HAP-1 (cell line): ENCODE data around the gene SPARC.
"Not testable (repeated sequence)": the region's sequence is repeated elsewhere in the genome, so short reads cannot be mapped to it uniquely, and the experiment has no call there.

Source experiments
- DNase-seq, 2 experiments: peaks; one replicate each; pipeline ENCODE4 v3.0.0-alpha.2; 2016 to 2020; ENCODE audit warnings: low spot score in 2 of 2
- H3K27me3 ChIP-seq: fragments of 250-450 bp; sonication (Bioruptor Pico); 2 replicates; pipeline ENCODE4 v1.5.1; 2020; ENCODE audit warnings: low read depth, mild to moderate bottlenecking, moderate library complexity
- H3K36me3 ChIP-seq: fragments of 250-450 bp; sonication (Bioruptor Pico); replicated peaks from 2 replicates; pipeline ENCODE4 v1.5.1; 2020; ENCODE audit warnings: mild to moderate bottlenecking
- H3K4me1 ChIP-seq: fragments of 250-450 bp; sonication (Bioruptor Pico); 2 replicates; pipeline ENCODE4 v1.5.1; 2020; ENCODE audit warnings: mild to moderate bottlenecking
- H3K4me3 ChIP-seq: fragments of 250-450 bp; sonication (Bioruptor Pico); 2 replicates; pipeline ENCODE4 v1.5.1; 2020; ENCODE audit warnings: mild to moderate bottlenecking, moderate library complexity
- H3K9me3 ChIP-seq: fragments of 250-450 bp; sonication (Bioruptor Pico); 2 replicates; pipeline ENCODE4 v1.5.1; 2020; ENCODE audit warnings: mild to moderate bottlenecking, moderate library complexity
- in situ Hi-C: fragments of 300-500 bp; cut with MboI; formaldehyde crosslinking; loops from 3 replicates; pipeline ENCODE4 v1.14.3; 2020; ENCODE audit warnings: low sequenced_read_pairs, inconsistent platforms, mixed read lengths

Gene SPARC

GRCh38 chr5:151695464-151695863 is 8.7 kb upstream of the SPARC start:
- Histone ChIP-seq H3K4me1 (no peaks in the 10 kb centered on the region), H3K9me3 (no peaks in the 10 kb centered on the region), H3K36me3 (no peaks in the 10 kb centered on the region), H3K4me3 (no peak overlapping the region), H3K27me3 (no peaks in the 10 kb centered on the region)
- DNase-seq: no peak
- in situ Hi-C loops: no loop called here

GRCh38 chr5:151694035-151694485 is 7.3 kb upstream of the SPARC start:
- in situ Hi-C loops: no loop called here
- H3K9me3 ChIP-seq: no peaks in the 10 kb centered on the region
- no peak overlapping the region for H3K4me3 ChIP-seq
- DNase-seq: peak in 1 of 2 experiments; percentile 38
- H3K27me3 ChIP-seq: no peaks in the 10 kb centered on the region
- no peaks in the 10 kb centered on the region for H3K36me3 ChIP-seq
- no peaks in the 10 kb centered on the region for H3K4me1 ChIP-seq

- no peaks in the 10 kb centered on the region for H3K27me3 ChIP-seq
- H3K4me3 ChIP-seq: no peak overlapping the region
- peaks cover 4% of the 10 kb centered on the region; the same call in 1 of the 2 replicates for H3K4me1 ChIP-seq
- no peaks in the 10 kb centered on the region for H3K9me3 ChIP-seq
- H3K36me3 ChIP-seq: no peaks in the 10 kb centered on the region
- in situ Hi-C loops: no loop called here
- DNase-seq: no peak
Measured at GRCh38 chr5:151692312-151692711, 5.6 kb upstream of the SPARC start.

GRCh38 chr5:151691706-151692105 is 5.0 kb upstream of the SPARC start:
- H3K27me3 ChIP-seq: no peaks in the 10 kb centered on the region
- in situ Hi-C loops: no loop called here
- no peak overlapping the region for H3K4me3 ChIP-seq
- DNase-seq: no peak
- no peaks in the 10 kb centered on the region for H3K36me3 ChIP-seq
- no peaks in the 10 kb centered on the region for H3K9me3 ChIP-seq
- H3K4me1 ChIP-seq: peaks cover 10% of the 10 kb centered on the region; the same call in 1 of the 2 replicates

- DNase-seq, H3K27me3 ChIP-seq, in situ Hi-C loops, H3K4me3 ChIP-seq, H3K36me3 ChIP-seq, H3K9me3 ChIP-seq: not testable (repeated sequence)
- H3K4me1 ChIP-seq: peaks cover 26% of the 10 kb centered on the region
Measured at GRCh38 chr5:151689591-151689990, 2.9 kb upstream of the SPARC start.

GRCh38 chr5:151688436-151688835 is 1.7 kb upstream of the SPARC start:
- in situ Hi-C loops: no loop called here
- DNase-seq: no peak
- H3K4me3 ChIP-seq: no peak overlapping the region
- H3K4me1 ChIP-seq: peaks cover 31% of the 10 kb centered on the region
- H3K9me3 ChIP-seq: no peaks in the 10 kb centered on the region
- H3K27me3 ChIP-seq: no peaks in the 10 kb centered on the region
- H3K36me3 ChIP-seq: no peaks in the 10 kb centered on the region

GRCh38 chr5:151685749-151686673 is 704 bp downstream of the SPARC start:
- Histone ChIP-seq H3K36me3 (no peaks in the 10 kb centered on the region), H3K4me1 (peaks cover 31% of the 10 kb centered on the region), H3K9me3 (no peaks in the 10 kb centered on the region), H3K27me3 (no peaks in the 10 kb centered on the region), H3K4me3 (peak overlapping the region; percentile 48)
- DNase-seq: peak; percentile 11 to 33
- in situ Hi-C loops: no loop called here

GRCh38 chr5:151684690-151685361 is 1.9 kb downstream of the SPARC start:
- peak overlapping the region; percentile 48 for H3K4me3 ChIP-seq
- no peaks in the 10 kb centered on the region for H3K9me3 ChIP-seq
- peak; percentile 81 to 85 for DNase-seq
- peaks cover 31% of the 10 kb centered on the region for H3K4me1 ChIP-seq
- H3K36me3 ChIP-seq: no peaks in the 10 kb centered on the region; the same call in 1 of the 2 replicates
- in situ Hi-C loops: no loop called here
- H3K27me3 ChIP-seq: no peaks in the 10 kb centered on the region

GRCh38 chr5:151683986-151684588 is 2.6 kb downstream of the SPARC start:
- peaks cover 31% of the 10 kb centered on the region for H3K4me1 ChIP-seq
- H3K36me3 ChIP-seq: no peaks in the 10 kb centered on the region; the same call in 1 of the 2 replicates
- H3K27me3 ChIP-seq: no peaks in the 10 kb centered on the region
- no peak overlapping the region for H3K4me3 ChIP-seq
- H3K9me3 ChIP-seq: no peaks in the 10 kb centered on the region
- no peak for DNase-seq
- in situ Hi-C loops: no loop called here

- no peak overlapping the region for H3K4me3 ChIP-seq
- H3K36me3 ChIP-seq: no peaks in the 10 kb centered on the region; the same call in 1 of the 2 replicates
- no peak for DNase-seq
Measured at GRCh38 chr5:151683444-151683843, 3.3 kb downstream of the SPARC start.

GRCh38 chr5:151682751-151683331 is 3.9 kb downstream of the SPARC start:
- H3K9me3 ChIP-seq: no peaks in the 10 kb centered on the region
- no peak for DNase-seq
- no peak overlapping the region for H3K4me3 ChIP-seq
- peaks cover 31% of the 10 kb centered on the region for H3K4me1 ChIP-seq
- H3K36me3 ChIP-seq: no peaks in the 10 kb centered on the region; the same call in 1 of the 2 replicates
- in situ Hi-C loops: no loop called here
- no peaks in the 10 kb centered on the region for H3K27me3 ChIP-seq

More at GRCh38 chr5:151683444-151683843, 3.3 kb downstream of the SPARC start:
- Histone ChIP-seq H3K4me1 (peaks cover 31% of the 10 kb centered on the region), H3K9me3 (no peaks in the 10 kb centered on the region), H3K27me3 (no peaks in the 10 kb centered on the region)
- in situ Hi-C loops: no loop called here

- H3K4me1 ChIP-seq: peaks cover 29% of the 10 kb centered on the region
- H3K27me3 ChIP-seq: no peaks in the 10 kb centered on the region
- no peak for DNase-seq
- no peaks in the 10 kb centered on the region; the same call in 1 of the 2 replicates for H3K36me3 ChIP-seq
- H3K9me3 ChIP-seq: no peaks in the 10 kb centered on the region
- in situ Hi-C loops: no loop called here
- no peak overlapping the region for H3K4me3 ChIP-seq
Measured at GRCh38 chr5:151682240-151682639, 4.5 kb downstream of the SPARC start.

- H3K36me3 ChIP-seq: no peaks in the 10 kb centered on the region; the same call in 1 of the 2 replicates
Measured at GRCh38 chr5:151680944-151681427, 5.7 kb downstream of the SPARC start.

More at GRCh38 chr5:151680944-151681427, 5.7 kb downstream of the SPARC start:
- peaks cover 28% of the 10 kb centered on the region for H3K4me1 ChIP-seq
- H3K27me3 ChIP-seq: no peaks in the 10 kb centered on the region
- in situ Hi-C loops: no loop called here
- no peak overlapping the region for H3K4me3 ChIP-seq
- no peak for DNase-seq
- H3K9me3 ChIP-seq: no peaks in the 10 kb centered on the region
